ENCODE data around the gene EGFR.
A peak's percentile ranks its signal among the peaks of the same experiment; 100 is the strongest.

Gene EGFR

GRCh38 chr7:55092186-55092974, 73.6 kb downstream of the EGFR start:
- TF ChIP-seq ZC3H10 (CRISPR knock-in tag; IDR thresholded peaks at IDR 0.05) (no peak), ZNF70 (CRISPR knock-in tag; IDR thresholded peaks at IDR 0.05) (no peak; the same call in 1 of the 2 replicates), TSHZ2 (CRISPR knock-in tag; IDR thresholded peaks at IDR 0.05) (peak; percentile 45; the same call in 1 of the 2 replicates), ISL1 (CRISPR knock-in tag; IDR thresholded peaks at IDR 0.05) (peak; percentile 19; the same call in 1 of the 2 replicates), CSDC2 (CRISPR knock-in tag; IDR thresholded peaks at IDR 0.05) (no peak), ESRRG (CRISPR knock-in tag; IDR thresholded peaks at IDR 0.05) (no peak)
- ATAC-seq = peak; percentile 64

- TF ChIP-seq ESRRG (CRISPR knock-in tag; IDR thresholded peaks at IDR 0.05) = no peak
- ATAC-seq = no peak
Observed at GRCh38 chr7:55092975-55093373, 74.2 kb downstream of the EGFR start.

GRCh38 chr7:55093674-55094073, 74.9 kb downstream of the EGFR start:
- no peak for ATAC-seq
- TF ChIP-seq ZFP30 (CRISPR knock-in tag; IDR thresholded peaks at IDR 0.05) (no peak), OSR1 (CRISPR knock-in tag; IDR thresholded peaks at IDR 0.05) (no peak), ZC3H10 (CRISPR knock-in tag; IDR thresholded peaks at IDR 0.05) (no peak), CSDC2 (CRISPR knock-in tag; IDR thresholded peaks at IDR 0.05) (no peak), PPARA (CRISPR knock-in tag; IDR thresholded peaks at IDR 0.05; ENCODE audit: borderline replicate concordance) (no peak), CSRNP3 (CRISPR knock-in tag; IDR thresholded peaks at IDR 0.05) (no peak), GLIS3 (CRISPR knock-in tag; IDR thresholded peaks at IDR 0.05) (no peak), POU6F1 (CRISPR knock-in tag; IDR thresholded peaks at IDR 0.05; ENCODE audit: borderline replicate concordance, low read depth) (no peak), SNAI2 (CRISPR knock-in tag; IDR thresholded peaks at IDR 0.05) (no peak), ISL1 (CRISPR knock-in tag; IDR thresholded peaks at IDR 0.05) (no peak), TSHZ2 (CRISPR knock-in tag; IDR thresholded peaks at IDR 0.05) (no peak), TCF4 (CRISPR knock-in tag; IDR thresholded peaks at IDR 0.05; ENCODE audit: borderline replicate concordance) (no peak), TOX (CRISPR knock-in tag; IDR thresholded peaks at IDR 0.05; ENCODE audit: borderline replicate concordance) (no peak), ZNF70 (CRISPR knock-in tag; IDR thresholded peaks at IDR 0.05) (no peak), ZNF8 (CRISPR knock-in tag; IDR thresholded peaks at IDR 0.05) (no peak), PATZ1 (CRISPR knock-in tag; IDR thresholded peaks at IDR 0.05; ENCODE audit: borderline replicate concordance) (no peak), ZNF565 (CRISPR knock-in tag; conservative IDR thresholded peaks at IDR 0.05; ENCODE audit: low read depth) (no peak), CREB5 (CRISPR knock-in tag; IDR thresholded peaks at IDR 0.05; ENCODE audit: low read depth) (no peak), BACH2 (CRISPR knock-in tag; IDR thresholded peaks at IDR 0.05; ENCODE audit: borderline replicate concordance) (no peak), RARB (CRISPR knock-in tag; IDR thresholded peaks at IDR 0.05) (no peak)

All from SK-N-SH treated with all-trans-retinoic acid at 6 μM for 48 hours (cell line).